Erythroblast (primary cell): ENCODE measurements around the gene LINGO1.

Experiments used
- GATA1 ChIP-seq: IDR thresholded peaks from 2 replicates; pipeline ENCODE4 v1.6.1; 2011; ENCODE audit warnings: low read depth, mild to moderate bottlenecking, control low read depth, low read length, moderate library complexity
- POLR2A ChIP-seq: IDR thresholded peaks from 2 replicates; pipeline ENCODE4 v1.6.1; 2011; ENCODE audit warnings: mild to moderate bottlenecking, low read length

- TF ChIP-seq POLR2A (no peak), GATA1 (no peak)
These were observed 18.9 kb downstream of the LINGO1 start for GRCh38 chr15:77613814-77614213.
